Naive thymus-derived CD4-positive, alpha-beta T cell (primary cell): Measurements from ENCODE around the gene TMEM238. TPM values are rescaled to one million over a fixed set of nuclear protein-coding genes. Genes with fewer than 3 reads are reported as not detected.

Source experiments
- ATAC-seq: fragments of 150-1000 bp; cut with Tn5 transposase; 2 replicates; pipeline ENCODE4 v1.10.0; 2021; ENCODE audit warnings: mild to moderate bottlenecking, moderate library complexity
- CTCF ChIA-PET: fragments of 350-600 bp; sonication (Branson Sonifier 250); formaldehyde crosslinking; loops from one replicate; lab custom pipeline; 2021; ENCODE audit warnings: antibody characterized with exemption; lab: Charles Lee
- POLR2A ChIA-PET: fragments of 350-600 bp; sonication (Branson Sonifier 250); formaldehyde crosslinking; loops from one replicate; lab custom pipeline; 2021; ENCODE audit warnings: antibody characterized with exemption, inconsistent platforms; lab: Charles Lee
- DNase-seq, 9 donors: peaks; one replicate each; pipeline versions ENCODE4 v3.0.0 to v3.0.0-alpha.2; 2020 to 2022; ENCODE audit warnings: mixed read lengths in 1 of 9
- H3K27ac ChIP-seq: one replicate; pipeline ENCODE4 v1.7.0; 2013; ENCODE audit warnings: mild to moderate bottlenecking, low read depth, low read length, moderate library complexity
- H3K27me3 ChIP-seq, 2 donors: one replicate each; pipeline ENCODE4 v1.7.0; 2013; ENCODE audit warnings: low read length in 2 of 2, mild to moderate bottlenecking in 2 of 2, moderate library complexity in 2 of 2; ENCODE audit not compliant: control insufficient read depth in 2 of 2, insufficient read depth in 2 of 2
- H3K36me3 ChIP-seq, 3 experiments: 1 replicate in 2 of 3; 2 replicates in 1 of 3; pipeline ENCODE4 v1.7.0; 2013; ENCODE audit warnings: low read length in 3 of 3, mild to moderate bottlenecking in 3 of 3, moderate library complexity in 1 of 3; ENCODE audit not compliant: insufficient read depth in 3 of 3, control insufficient read depth in 2 of 3
- H3K4me1 ChIP-seq, 2 donors: one replicate each; pipeline ENCODE4 v1.7.0; 2013; ENCODE audit warnings: low read length in 2 of 2, mild to moderate bottlenecking in 2 of 2, moderate library complexity in 1 of 2; ENCODE audit not compliant: control insufficient read depth in 2 of 2, insufficient read depth in 2 of 2
- H3K4me3 ChIP-seq: 2 replicates; pipeline ENCODE4 v1.7.0; 2013; ENCODE audit warnings: mild to moderate bottlenecking, low read length
- H3K9me3 ChIP-seq, 3 experiments: 1 replicate in 2 of 3; 2 replicates in 1 of 3; pipeline ENCODE4 v1.7.0; 2013; ENCODE audit warnings: low read length in 3 of 3; ENCODE audit not compliant: control insufficient read depth in 2 of 3
- H3K27ac Mint-ChIP-seq, 9 donors: one replicate each; pipeline ENCODE4 v1.8.0; 2020 to 2022; ENCODE audit warnings: mixed read lengths in 9 of 9, mild to moderate bottlenecking in 8 of 9, moderate library complexity in 5 of 9, inconsistent platforms in 2 of 9
- H3K27me3 Mint-ChIP-seq, 5 donors: one replicate each; pipeline ENCODE4 v1.8.0; 2021 to 2022; ENCODE audit warnings: mixed read lengths in 5 of 5, mild to moderate bottlenecking in 1 of 5
- H3K36me3 Mint-ChIP-seq, 5 donors: one replicate each; pipeline ENCODE4 v1.8.0; 2020 to 2022; ENCODE audit warnings: mixed read lengths in 5 of 5, mild to moderate bottlenecking in 3 of 5, inconsistent platforms in 1 of 5
- H3K4me1 Mint-ChIP-seq, 7 donors: one replicate each; pipeline ENCODE4 v1.8.0; 2020 to 2022; ENCODE audit warnings: mixed read lengths in 7 of 7, mild to moderate bottlenecking in 3 of 7, inconsistent platforms in 1 of 7
- H3K4me3 Mint-ChIP-seq, 10 donors: one replicate each; pipeline ENCODE4 v1.8.0; 2020 to 2022; ENCODE audit warnings: mild to moderate bottlenecking in 10 of 10, mixed read lengths in 10 of 10, moderate library complexity in 6 of 10, inconsistent platforms in 2 of 10
- H3K9me3 Mint-ChIP-seq, 11 donors: one replicate each; pipeline ENCODE4 v1.8.0; 2020 to 2022; ENCODE audit warnings: mixed read lengths in 11 of 11, mild to moderate bottlenecking in 4 of 11, inconsistent platforms in 1 of 11, moderate library complexity in 1 of 11
- intact Hi-C, 2 donors: fragments of 100-400 bp; cut with micrococcal nuclease; formaldehyde crosslinking; loops; one replicate each; pipeline ENCODE4 v1.15.1; 2023
- polyA plus RNA-seq, 2 donors: library from polyadenylated mRNA; unstranded; fragments of 300-500 nt; fragmentation: Illumina TruSeq; gene quantifications; one replicate each; pipeline ENCODE4 v1.2.3, GENCODE V29; 2021
- total RNA-seq, 6 experiments: library from RNA in 5 of 6; stranded (reverse) in 5 of 6; gene quantifications; 1 replicate in 5 of 6; 2 replicates in 1 of 6; pipeline ENCODE4 v1.2.3 and lab custom pipeline; 2021 to 2026

Gene TMEM238
- total and polyA plus RNA-seq, 7 experiments from 2014 or later: 0.33 to 15.7 (median 9.7) TPM

DNA sequence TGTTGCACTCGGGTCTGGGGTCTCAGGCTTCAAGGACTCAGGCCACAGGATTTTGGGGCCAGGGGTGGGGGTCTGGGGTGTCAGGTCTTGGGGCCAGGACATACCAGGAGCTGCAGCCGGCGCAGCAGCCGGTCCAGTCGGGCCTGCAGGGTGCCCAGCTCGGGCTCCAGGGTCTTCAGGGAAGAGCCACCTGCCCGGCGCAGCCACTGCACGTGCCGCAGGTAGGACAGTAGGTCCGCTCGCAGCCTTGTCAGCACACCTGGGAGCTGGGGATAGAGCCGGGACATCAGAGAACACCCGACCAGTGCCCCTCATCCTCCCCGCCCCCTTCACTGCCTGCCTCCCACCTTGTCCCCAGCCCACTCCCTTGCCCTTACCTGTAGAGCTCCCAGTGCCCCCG is 16.0 kb downstream of the TMEM238 start:
- ATAC-seq (no peak), DNase-seq (no peak)
- peaks cover 0 to 5% (median 0%) of the 10 kb centered on the region in 11 donors for H3K9me3 Mint-ChIP-seq
- POLR2A ChIA-PET: interaction anchor here (1.5 kb wide), 1 partner anchor 20 kb away, joined by 4 read pairs; no protein-coding TSS in a partner anchor
- intact Hi-C loops: no loop called here
- H3K27me3 Mint-ChIP-seq: peaks cover 22 to 48% (median 27%) of the 10 kb centered on the region in 5 donors
- H3K4me3 ChIP-seq: no peak overlapping the region
- peaks cover 2 to 17% (median 8%) of the 10 kb centered on the region in 7 donors for H3K4me1 Mint-ChIP-seq
- no peaks in the 10 kb centered on the region for H3K4me1 ChIP-seq
- H3K27ac ChIP-seq: no peak overlapping the region
- H3K9me3 ChIP-seq: no peaks in the 10 kb centered on the region
- H3K27ac Mint-ChIP-seq: no peak overlapping the region
- H3K36me3 ChIP-seq: no peaks in the 10 kb centered on the region
- peaks cover 0 to 6% (median 4%) of the 10 kb centered on the region in 5 donors for H3K36me3 Mint-ChIP-seq
- H3K27me3 ChIP-seq: peaks cover 3 to 18% of the 10 kb centered on the region in 2 donors
- H3K4me3 Mint-ChIP-seq: peak overlapping the region in 2 of 10 donors; percentile 5 to 58
- CTCF ChIA-PET: interaction anchor here (1.4 kb wide), 1 partner anchor 16 kb away, joined by 4 read pairs; the partner anchor contains the start of gene TMEM238

DNA sequence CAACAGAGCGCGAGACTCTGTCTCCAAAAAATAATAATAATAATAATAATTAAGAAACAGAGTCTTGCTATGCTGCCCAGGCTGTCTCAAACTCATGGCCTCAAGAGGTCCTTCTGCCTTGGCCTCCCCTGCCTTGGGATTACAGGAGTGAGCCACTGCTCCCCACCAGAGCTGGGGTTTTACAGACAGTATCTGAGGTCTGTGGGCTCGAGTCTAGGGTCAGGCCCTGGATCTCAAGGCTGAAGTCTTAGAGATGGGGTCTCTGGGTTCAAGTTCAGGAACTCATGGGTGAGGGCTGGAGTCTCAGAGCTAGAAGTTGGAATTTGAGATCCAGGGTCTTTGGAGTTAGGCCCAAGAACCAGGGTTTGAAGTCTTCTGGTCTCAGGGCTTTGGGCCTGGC is 17.3 kb downstream of the TMEM238 start:
- Mint-ChIP-seq H3K27me3 (peaks cover 16 to 42% (median 22%) of the 10 kb centered on the region in 5 donors), H3K9me3 (peaks cover 0 to 5% (median 0%) of the 10 kb centered on the region in 11 donors), H3K27ac (no peak overlapping the region), H3K4me3 (peak overlapping the region in 1 of 10 donors; percentile 58), H3K4me1 (peaks cover 2 to 12% (median 7%) of the 10 kb centered on the region in 7 donors), H3K36me3 (peaks cover 0 to 6% (median 4%) of the 10 kb centered on the region in 5 donors)
- Histone ChIP-seq H3K27ac (no peak overlapping the region), H3K27me3 (peaks cover 3 to 9% of the 10 kb centered on the region in 2 donors), H3K4me1 (no peaks in the 10 kb centered on the region), H3K9me3 (no peaks in the 10 kb centered on the region), H3K4me3 (no peak overlapping the region), H3K36me3 (no peaks in the 10 kb centered on the region)
- CTCF ChIA-PET: no interaction called here
- DNase-seq (no peak), ATAC-seq (no peak)
- intact Hi-C loops: no loop called here
- POLR2A ChIA-PET: no interaction called here

DNA sequence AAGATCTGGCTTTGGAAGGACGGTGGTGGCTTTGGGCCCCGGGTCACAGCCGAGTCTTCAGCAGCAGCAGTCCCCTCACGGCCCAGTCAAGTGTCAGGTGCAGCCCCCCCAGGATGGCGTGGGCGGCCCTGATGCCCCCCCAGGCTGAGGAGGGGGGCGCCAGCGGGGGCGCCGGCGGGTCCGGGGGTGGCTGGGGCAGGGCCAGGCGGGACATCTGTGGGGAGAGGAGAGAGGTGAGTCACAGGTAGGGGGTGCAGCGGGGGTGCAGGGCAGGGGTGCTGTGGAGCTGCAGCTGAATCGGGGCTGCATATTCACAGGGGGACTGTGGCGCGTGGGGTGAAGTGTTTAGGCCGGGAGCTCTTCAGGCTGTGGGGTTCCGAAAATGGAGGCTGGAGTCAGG is 18.1 kb downstream of the TMEM238 start:
- Histone ChIP-seq H3K9me3 (no peaks in the 10 kb centered on the region), H3K4me1 (no peaks in the 10 kb centered on the region), H3K4me3 (no peak overlapping the region), H3K27me3 (peaks cover 3 to 8% of the 10 kb centered on the region in 2 donors), H3K36me3 (no peaks in the 10 kb centered on the region), H3K27ac (no peak overlapping the region)
- DNase-seq (no peak), ATAC-seq (no peak)
- Mint-ChIP-seq H3K36me3 (peaks cover 0 to 4% (median 4%) of the 10 kb centered on the region in 5 donors), H3K9me3 (peaks cover 0 to 3% (median 0%) of the 10 kb centered on the region in 11 donors), H3K27ac (no peak overlapping the region), H3K27me3 (peaks cover 9 to 34% (median 15%) of the 10 kb centered on the region in 5 donors), H3K4me3 (no peak overlapping the region), H3K4me1 (peaks cover 2 to 11% (median 7%) of the 10 kb centered on the region in 7 donors)
- ChIA-PET POLR2A (no interaction called here), CTCF (no interaction called here)
- intact Hi-C loops: no loop called here

DNA sequence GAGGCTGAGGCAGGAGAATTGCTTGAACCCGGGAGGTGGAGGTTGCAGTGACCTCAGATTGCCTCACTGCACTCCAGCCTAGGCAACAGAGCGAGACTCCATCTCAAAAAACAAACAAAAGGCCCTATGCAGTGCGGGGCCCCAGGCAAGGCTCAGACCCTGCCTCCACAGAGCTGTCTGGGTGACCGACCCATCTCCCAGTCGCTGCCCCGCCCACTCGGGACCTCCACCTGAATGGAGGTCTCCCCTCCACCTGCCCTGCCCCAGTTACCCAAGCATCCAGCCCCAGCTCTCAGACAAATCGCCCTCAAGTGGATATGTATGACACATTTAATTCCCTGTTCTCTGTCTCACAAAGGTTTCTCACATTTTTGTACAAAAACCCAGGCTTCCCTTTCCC is 18.8 kb downstream of the TMEM238 start:
- Mint-ChIP-seq H3K4me1 (peaks cover 2 to 6% (median 4%) of the 10 kb centered on the region in 7 donors), H3K9me3 (no peaks in the 10 kb centered on the region), H3K27ac (no peak overlapping the region), H3K36me3 (no peaks in the 10 kb centered on the region), H3K27me3 (peaks cover 4 to 28% (median 9%) of the 10 kb centered on the region in 5 donors), H3K4me3 (no peak overlapping the region)
- no peak overlapping the region for H3K4me3 ChIP-seq
- POLR2A ChIA-PET: interaction anchor here (0.6 kb wide), 1 partner anchor 327 kb away, joined by 3 read pairs; no protein-coding TSS in a partner anchor
- H3K27me3 ChIP-seq: peaks cover 3 to 5% of the 10 kb centered on the region in 2 donors
- intact Hi-C loops: no loop called here
- H3K4me1 ChIP-seq: no peaks in the 10 kb centered on the region
- CTCF ChIA-PET: no interaction called here
- ATAC-seq (no peak), DNase-seq (no peak)
- H3K27ac ChIP-seq: no peak overlapping the region
- H3K9me3 ChIP-seq: no peaks in the 10 kb centered on the region
- H3K36me3 ChIP-seq: no peaks in the 10 kb centered on the region

GRCh38 chr19:55362990-55363716 is 20.9 kb downstream of the TMEM238 start, which contains the start of gene GARIN5B:
TSS of gene GARIN5B (minus strand) at chr19:55363260. CDS start at chr19:55363066, 194 bp downstream.
- peaks cover 0 to 2% (median 0%) of the 10 kb centered on the region in 7 donors for H3K4me1 Mint-ChIP-seq
- Histone ChIP-seq H3K36me3 (no peaks in the 10 kb centered on the region), H3K4me1 (no peaks in the 10 kb centered on the region), H3K4me3 (no peak within 1 kb of the TSS), H3K27me3 (no peaks in the 10 kb centered on the region), H3K27ac (no peak within 1 kb of the TSS), H3K9me3 (no peaks in the 10 kb centered on the region)
- H3K27ac Mint-ChIP-seq: no peak within 1 kb of the TSS
- CTCF ChIA-PET: no interaction called here
- peaks cover 0 to 14% (median 4%) of the 10 kb centered on the region in 5 donors for H3K27me3 Mint-ChIP-seq
- H3K9me3 Mint-ChIP-seq: no peaks in the 10 kb centered on the region
- POLR2A ChIA-PET: no interaction called here
- H3K36me3 Mint-ChIP-seq: no peaks in the 10 kb centered on the region
- DNase-seq (no peak), ATAC-seq (no peak)
- intact Hi-C loops: no loop called here
- H3K4me3 Mint-ChIP-seq: no peak within 1 kb of the TSS

GRCh38 chr19:55362174-55362989 is 21.7 kb downstream of the TMEM238 start:
- H3K4me3 ChIP-seq: no peak overlapping the region
- intact Hi-C loops: no loop called here

More at GRCh38 chr19:55362174-55362989, 21.7 kb downstream of the TMEM238 start:
- Histone ChIP-seq H3K4me1 (no peaks in the 10 kb centered on the region), H3K27me3 (no peaks in the 10 kb centered on the region), H3K9me3 (no peaks in the 10 kb centered on the region), H3K27ac (no peak overlapping the region), H3K36me3 (no peaks in the 10 kb centered on the region)
- H3K27me3 Mint-ChIP-seq: peaks cover 0 to 9% (median 3%) of the 10 kb centered on the region in 5 donors
- H3K9me3 Mint-ChIP-seq: no peaks in the 10 kb centered on the region
- no peak overlapping the region for H3K4me3 Mint-ChIP-seq
- DNase-seq (no peak), ATAC-seq (no peak)
- CTCF ChIA-PET: no interaction called here
- POLR2A ChIA-PET: no interaction called here
- H3K27ac Mint-ChIP-seq: no peak overlapping the region
- H3K4me1 Mint-ChIP-seq: peaks cover 0 to 2% (median 0%) of the 10 kb centered on the region in 7 donors
- H3K36me3 Mint-ChIP-seq: no peaks in the 10 kb centered on the region
